Stimulated activated CD4-positive, alpha-beta T cell treated with anti-CD3 and anti-CD28 coated beads, Interleukin-2, amount 100 ng/mL, for 48 hours (primary cell): ENCODE data around the gene GNL3.
"Not testable (repeated sequence)": the region's sequence is repeated elsewhere in the genome, so short reads cannot be mapped to it uniquely, and the experiment has no call there.

ENCODE experiments used
- DNase-seq, 2 donors: peaks; one replicate each; pipeline ENCODE4 v3.0.0-alpha.2; 2020

GNL3 gene, protein sequence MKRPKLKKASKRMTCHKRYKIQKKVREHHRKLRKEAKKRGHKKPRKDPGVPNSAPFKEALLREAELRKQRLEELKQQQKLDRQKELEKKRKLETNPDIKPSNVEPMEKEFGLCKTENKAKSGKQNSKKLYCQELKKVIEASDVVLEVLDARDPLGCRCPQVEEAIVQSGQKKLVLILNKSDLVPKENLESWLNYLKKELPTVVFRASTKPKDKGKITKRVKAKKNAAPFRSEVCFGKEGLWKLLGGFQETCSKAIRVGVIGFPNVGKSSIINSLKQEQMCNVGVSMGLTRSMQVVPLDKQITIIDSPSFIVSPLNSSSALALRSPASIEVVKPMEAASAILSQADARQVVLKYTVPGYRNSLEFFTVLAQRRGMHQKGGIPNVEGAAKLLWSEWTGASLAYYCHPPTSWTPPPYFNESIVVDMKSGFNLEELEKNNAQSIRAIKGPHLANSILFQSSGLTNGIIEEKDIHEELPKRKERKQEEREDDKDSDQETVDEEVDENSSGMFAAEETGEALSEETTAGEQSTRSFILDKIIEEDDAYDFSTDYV

DNA sequence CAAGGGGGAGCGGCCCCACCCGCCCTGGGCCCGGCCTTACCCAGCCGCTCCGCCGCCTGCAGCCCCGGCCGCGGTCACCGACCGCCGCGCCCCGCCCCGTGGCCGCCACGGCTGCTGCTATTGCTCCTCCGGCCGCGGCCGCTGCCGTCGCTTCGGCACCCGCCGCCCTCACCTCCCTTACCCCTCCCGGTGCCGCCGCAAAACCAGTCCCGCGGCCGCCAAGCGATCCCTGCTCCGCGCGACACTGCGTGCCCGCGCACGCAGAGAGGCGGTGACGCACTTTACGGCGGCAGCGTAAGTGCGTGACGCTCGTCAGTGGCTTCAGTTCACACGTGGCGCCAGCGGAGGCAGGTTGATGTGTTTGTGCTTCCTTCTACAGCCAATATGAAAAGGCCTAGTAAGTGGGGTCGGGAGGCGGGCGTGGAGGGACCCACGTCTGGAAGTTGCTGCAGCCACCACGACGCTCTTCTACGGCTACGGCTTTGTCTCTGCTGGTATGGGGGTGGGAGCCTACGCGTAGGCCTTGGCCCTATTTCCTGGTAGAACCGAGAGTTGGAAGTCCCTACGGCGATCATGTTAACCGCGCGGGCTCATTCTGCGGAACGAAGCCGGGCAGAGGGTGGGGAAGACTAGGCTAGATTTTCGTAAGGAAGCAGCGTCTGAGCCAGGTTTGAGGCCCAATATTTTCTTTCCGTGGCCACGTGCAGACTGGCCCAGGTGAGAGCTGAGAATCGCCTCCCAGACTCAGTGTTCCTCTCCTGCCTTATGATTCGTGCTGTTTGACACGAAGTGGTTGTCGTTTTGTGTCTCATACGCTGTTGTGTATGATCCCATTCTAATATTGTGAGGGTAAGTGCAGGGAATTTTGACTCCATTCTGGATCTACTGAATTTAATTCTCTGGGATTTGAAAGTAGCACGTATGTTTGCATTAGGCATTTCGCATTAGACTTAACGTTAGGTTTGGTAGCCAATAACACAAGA is at the start of gene GNL3, which contains the start of gene PBRM1:
TSS of gene GNL3 (plus strand) at position 324 of the 983 bp plus-strand sequence. CDS start at position 385, 61 bp downstream.
TSS of gene PBRM1 (minus strand) at position 205 of the 983 bp plus-strand sequence.
- peak; percentile 87 to 89 for DNase-seq

DNA sequence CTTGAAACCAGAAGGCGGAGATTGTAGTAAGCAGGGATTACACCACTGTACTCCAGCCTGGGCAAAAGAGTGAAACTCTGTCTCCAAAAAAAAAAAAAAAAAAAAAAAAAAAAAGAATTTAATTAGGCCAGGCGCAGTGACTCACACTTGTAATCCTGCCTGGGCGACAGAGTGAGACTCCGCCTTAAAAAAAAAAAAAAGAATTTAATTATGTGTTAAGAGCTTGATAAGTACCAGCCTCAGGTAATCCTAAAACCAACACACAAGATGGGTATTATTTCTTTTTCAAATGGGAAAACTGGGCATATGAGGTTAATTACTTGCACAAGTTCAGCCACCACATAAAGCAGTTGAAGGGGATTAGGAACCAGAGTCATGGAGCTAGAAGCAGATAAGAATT is 49.2 kb upstream of the GNL3 start:
- no peak for DNase-seq

DNA sequence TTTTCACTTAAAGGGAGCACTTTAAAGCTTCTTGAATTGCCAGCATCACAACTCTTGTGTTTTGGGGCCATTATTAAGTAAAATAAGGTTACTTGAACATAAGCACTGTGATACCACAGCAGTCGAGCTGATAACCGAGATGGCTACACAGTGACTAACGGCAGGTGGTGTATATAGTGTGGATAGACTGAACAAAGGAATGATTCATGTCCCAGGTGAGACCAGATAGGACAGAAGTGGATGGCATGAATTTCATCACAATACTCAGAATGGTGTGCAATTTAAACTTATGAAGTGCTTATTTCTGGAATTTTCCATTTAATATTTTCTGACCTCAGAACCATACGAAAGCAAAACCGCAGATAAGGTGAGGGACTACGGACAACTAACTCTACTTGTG is 40.3 kb upstream of the GNL3 start:
- no peak for DNase-seq

DNA sequence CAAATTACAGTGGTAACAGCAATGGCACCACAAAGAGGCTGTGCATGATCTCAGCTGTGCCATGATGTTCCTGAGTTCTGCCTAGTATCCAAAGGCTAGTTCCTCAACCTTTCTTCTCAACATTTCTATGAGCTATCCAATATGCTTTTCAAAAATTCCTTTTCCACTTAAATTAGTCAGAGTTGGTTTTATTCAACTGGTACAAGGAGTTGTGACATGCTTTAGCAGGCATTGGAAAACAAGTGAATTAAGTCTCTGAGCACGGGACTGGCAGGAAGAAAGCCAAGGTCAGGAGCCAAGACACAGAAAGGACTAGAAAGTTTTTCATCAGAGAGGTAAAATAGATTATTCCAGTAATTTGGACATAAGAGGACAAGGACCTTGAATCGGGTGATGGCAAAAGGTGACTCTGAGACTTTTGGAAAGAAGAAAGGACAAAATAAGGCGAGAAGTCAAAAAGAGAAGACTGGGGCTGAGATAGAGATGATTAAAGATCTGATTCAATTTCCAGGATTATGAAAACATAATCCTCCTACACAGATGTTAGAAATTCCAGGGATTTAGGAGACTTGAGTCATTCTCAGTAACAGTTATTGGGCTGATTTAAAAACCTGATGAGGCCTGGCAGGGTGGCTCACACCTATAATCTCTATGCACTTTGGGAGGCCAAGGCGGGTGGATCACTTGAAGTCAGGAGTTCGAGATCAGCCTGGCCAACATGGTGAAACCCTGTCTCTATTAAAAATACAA is 36.2 kb upstream of the GNL3 start:
- DNase-seq: no peak

DNA sequence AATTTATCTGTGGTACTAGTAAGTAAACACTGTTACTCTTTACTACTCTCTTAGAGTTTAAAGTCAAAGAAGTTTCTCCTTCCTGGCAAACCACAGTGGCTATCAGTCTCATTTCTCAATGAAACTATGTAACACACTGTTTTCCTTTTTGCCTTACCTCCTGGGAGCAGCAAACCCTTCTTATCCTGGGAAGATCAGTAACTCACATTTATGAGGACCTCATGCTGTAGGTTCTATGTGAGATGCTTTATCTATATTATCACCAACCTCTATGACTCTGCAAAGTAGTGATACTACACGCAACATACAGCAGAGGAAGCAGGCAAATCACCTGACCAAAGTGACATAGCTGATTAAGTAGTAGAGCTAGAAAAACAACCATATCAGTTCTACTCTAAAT is 35.4 kb upstream of the GNL3 start:
- no peak for DNase-seq

DNA sequence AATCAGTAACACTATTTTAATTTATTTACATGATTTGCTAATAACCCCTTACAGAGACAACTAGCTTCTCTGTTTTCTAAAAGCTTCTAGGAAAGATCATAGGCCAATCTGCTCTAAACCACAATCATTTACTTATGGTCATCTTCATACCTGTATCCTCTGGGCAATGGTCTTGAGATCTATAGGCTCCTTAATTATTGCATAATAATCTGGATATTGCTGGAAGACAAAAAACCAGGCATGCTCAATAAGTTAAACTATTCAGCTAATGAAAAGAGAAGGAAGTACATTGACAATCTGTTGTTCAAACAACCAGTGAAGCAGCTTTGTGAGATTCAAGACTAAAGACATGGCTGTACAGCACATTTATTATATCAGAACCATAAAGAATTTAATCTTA is 34.2 kb upstream of the GNL3 start:
- DNase-seq: no peak

DNA sequence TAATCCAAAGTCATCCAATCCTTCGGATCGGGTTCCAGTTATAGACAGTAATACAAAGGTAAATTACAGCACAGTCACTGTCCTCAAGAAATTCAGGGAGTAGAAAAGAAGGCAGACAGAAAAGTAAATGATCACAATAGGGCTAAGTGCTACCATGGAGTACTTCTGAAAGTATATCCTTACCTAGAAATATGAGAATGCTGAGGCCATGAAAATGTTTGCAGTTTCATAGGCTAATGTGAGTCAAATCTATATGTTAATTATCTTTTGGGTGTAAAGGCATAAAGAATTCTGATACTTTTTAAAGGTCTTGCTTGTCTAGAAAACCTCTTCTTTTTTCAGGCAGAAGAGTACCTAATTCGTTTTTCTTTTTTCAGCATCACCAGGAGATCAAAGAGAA is 29.9 kb upstream of the GNL3 start:
- DNase-seq: no peak

DNA sequence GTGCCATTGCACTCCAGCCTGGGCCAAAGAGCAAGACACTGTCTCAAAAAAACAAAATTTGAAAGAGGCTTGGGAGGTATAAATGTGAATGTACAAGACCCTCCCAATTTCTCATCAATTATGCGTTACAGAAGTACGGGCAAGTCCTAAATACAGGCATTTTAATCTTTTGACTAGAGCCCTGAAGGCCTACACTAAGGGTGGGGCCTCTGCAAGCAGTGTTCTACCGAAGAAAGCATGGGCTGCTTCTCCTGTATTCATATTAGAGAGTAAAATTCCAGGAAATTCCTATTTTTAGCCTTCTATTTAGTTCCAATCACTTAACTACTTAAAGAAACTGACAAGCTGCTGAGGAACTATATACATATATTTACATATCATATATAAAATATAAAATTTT is 25.8 kb upstream of the GNL3 start:
- no peak for DNase-seq

DNA sequence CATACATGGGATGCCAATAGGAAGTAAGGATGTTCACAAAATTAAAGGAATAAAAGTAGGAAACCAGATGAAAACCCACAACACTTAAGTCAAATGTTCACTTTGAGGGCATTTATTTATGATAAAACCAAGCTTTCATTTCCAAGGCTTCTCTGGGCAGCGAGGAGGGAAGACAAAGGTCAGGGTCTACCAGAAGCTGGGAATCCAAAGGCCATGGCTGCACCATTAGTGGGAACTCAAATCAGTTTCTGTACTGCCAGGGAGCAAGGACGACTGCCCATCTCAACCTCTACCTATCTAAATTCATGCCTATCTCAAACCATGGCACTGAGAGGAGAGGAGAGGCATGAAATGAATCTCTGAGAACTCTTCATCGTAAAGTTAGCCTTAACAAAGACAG is 22.7 kb upstream of the GNL3 start:
- DNase-seq: no peak

DNA sequence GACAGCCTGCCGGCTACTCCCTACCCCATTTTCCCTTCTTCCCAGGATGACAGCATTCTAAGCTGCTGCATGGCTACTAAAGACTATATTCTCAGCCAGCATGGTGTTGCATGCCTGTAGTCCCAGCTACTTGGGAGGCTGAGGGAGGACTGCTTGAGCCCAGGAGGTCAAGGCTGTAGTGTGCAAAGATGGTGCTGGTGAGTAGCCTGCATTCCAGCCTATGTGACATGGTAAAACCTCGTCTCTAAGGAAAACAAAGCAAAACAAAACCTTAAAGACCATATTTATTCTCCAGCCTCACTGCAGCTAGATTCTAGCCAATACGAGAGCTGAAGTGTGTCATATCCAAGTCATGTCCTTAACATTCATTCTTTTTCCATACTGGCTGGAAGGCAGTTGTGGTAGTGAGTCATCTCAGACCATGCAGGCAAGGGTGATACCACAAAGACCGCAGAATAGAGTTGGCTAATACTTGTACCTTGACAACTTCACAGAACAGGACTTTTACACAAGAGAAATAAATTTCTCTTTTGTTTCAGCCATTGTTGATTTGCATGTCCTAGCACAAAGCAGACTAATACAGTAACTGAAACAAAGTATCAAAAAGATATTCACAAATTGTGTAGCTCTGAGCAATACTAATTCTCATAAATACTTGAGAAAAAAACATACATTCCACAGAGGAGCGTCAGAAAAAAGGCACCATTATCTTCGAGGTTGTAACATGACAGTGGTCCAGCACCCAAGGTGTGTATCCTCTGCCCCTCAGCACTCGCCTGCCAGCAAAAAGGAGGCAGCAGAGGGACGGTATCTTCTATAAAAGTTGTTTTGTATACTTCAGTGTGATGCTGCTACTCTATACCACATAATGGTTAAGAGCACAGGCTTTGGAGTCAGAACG is 15.0 kb upstream of the GNL3 start:
- DNase-seq: peak; percentile 14 to 30

DNA sequence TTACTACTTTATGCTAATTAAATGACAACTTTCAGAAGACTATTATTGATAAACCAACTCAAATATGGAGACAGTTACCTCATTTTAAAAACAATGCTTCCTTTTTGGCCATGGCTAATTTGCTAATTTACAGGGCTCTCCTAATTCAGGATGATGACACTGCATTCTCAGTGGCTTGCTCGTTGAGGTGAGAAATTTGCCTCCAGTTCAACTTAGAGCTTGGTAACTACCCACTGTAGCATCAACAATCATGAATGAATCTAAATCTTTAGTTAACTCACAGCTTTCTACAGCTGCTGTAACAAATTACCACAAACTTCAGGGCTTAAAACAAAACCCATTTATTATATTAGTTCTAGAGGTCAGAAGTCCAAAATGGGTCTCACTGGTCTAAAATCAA is 14.2 kb upstream of the GNL3 start:
- no peak for DNase-seq

DNA sequence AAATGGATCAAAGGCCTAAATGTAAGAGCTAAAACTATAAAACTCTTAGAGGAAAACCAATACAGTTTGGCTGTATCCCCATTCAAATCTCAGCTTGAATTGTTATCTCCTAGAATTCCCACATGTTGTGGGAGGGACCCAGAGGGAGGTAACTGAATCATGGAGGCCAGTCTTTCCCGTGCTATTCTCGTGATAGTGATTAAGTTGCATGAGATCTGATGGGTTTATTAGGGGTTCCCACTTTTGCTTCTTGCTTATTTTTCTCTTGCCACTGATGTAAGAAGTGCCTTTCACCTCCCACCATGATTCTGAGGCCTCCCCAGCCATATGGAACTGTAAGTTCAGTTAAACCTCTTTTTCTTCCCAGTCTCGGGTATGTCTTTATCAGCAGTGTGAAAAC is 9.6 kb upstream of the GNL3 start:
- DNase-seq: not testable (repeated sequence)

DNA sequence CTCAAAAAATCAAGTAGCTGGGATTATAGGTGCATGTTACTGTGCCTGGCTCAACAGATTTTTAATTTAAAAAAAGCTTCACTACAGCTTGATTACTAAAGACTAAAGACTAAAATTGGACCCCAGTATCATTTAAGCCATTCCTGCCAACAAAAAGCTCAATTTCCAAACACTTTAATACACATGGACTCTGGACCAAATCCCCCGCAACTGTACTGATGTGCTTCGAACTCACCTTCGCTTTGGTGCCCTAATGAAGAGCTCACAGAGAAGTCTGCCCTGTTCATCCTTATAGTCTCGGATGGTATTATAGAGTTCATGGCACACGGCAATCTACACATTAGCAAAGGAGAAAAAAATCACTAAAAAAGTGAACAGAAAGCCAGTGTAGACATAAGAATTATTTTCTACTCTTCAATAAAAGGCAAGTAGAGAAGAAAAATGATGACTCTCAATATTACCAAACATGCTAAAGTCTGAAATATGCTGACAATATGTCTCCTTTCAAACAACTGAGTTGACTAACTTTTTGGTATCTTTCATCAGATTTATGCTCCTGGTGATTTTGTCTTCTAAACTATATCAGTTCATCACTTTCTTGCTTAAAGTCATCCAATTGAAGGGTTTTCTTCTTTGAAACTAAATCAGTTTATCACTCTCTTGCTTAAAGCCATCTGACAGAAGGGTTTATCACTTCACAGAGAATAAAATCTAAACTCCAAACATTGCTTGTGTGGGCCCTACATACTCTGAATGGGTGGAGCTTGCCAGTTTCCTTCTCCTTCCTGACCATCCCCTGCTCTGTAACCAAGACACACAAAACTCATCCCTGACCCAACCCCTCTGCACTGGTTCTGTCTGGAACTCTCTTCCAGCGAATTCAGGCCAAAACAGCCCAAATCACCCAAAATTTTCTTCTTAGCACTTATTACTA is 7.3 kb upstream of the GNL3 start:
- no peak for DNase-seq

DNA sequence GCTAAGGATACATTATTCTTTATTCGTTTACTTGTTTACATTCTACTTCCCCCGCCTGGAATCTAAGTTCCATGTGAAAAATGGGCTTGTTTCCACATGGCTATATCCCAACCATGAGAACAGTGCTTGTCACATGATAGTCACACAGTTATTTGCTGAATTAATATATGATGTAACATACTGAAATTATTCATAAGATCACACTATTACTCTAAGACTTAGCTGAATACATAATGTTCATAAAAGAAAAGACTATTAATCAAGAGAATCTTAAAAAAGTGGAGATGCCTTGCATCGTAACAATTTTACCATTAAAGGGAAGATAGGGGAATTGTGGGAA is 6.7 kb upstream of the GNL3 start:
- no peak for DNase-seq

DNA sequence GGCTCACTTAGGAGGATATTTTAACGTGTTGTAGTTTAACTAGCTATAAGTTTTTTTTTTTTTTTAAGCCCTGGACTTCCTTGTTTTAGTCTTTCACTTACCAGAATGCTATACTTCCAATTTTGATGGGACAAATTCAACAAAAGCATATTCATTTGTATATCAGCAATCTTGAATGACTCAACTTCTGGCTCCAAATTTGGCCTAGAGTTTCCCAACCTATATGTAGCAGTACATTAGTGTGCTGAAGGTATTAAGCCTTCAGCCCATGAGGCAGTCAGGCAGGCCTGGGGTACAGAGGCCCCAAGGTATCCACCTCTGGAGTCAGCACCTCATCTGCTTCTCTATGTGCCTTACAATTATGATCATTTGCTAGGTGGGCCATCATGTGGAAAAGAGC is 6.0 kb upstream of the GNL3 start:
- DNase-seq: no peak

DNA sequence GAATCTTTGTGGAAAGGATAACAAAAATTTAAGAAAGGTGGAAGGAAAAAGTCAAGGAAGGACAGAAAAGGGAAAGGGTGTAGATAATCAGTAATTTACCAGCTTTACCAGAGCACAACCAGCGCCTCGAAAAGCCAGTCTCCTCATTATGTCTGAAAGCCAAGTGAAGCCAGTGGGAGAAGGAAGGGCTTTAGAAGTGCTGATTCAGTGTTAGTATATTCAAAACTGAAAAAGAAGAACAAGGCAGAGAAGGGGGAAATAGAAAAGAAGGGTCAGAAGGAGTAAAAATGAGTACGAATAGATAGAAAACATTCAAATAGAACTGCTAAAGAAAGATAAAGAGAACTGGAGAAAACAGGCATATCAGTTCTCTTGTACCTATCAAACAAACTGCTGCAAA is 4.2 kb upstream of the GNL3 start:
- no peak for DNase-seq

DNA sequence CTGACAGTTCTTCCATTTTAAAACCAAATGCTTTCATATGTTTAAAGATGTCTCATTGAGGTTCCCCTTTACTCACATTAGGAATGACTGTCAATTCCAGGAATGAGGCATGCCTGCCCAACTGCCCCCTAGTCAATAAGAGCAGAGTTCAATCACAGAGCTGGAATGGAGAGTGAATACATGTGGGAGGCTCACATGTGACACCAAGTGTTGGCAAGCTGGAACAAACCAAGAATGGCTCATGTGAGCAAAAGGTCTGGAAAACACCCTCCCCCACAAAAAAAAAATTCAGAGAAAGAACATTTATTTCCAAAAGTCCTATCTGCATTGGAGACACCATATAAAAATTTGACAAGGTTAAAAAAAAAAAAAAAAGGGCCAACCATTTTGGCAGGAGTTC is 3.8 kb upstream of the GNL3 start:
- DNase-seq: peak in 1 of 2 donors; percentile 32

DNA sequence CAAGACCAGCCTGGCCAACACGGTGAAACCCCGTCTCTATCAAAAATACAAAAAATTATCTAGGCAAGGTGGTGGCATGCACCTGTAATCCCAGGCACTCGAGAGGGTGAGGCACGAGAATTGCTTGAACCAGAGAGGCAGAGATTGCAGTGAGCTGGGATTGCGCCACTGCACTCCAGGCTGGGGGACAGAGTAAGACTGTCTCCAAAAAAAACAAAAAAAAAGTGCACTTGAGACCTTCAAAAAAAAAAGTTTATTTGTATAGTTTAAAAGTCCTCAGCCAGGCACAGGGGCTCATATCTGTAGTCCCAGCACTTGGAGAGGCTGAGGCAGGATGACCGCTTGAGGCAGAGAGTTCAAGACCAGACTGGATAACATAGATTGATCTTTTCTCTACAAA is 2.2 kb upstream of the GNL3 start:
- no peak for DNase-seq

DNA sequence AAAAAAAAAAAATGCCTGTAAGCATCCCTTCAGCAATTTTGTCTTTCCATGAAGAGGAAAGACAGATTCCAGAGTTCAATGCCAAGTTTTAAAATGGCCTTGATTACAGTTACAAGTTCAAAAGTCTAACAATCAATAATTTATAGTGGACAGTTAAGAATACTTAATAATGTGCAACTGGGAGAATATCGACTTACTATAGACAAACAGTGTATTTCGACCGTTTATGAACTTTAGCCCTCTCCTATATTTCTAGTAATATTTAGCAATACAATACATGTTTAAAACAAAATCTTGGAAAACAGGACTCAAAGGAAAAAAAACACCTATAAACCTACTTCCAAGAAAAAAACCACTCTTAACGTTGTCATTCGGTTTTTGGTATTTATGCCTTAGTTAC is 1.6 kb upstream of the GNL3 start:
- DNase-seq: no peak

DNA sequence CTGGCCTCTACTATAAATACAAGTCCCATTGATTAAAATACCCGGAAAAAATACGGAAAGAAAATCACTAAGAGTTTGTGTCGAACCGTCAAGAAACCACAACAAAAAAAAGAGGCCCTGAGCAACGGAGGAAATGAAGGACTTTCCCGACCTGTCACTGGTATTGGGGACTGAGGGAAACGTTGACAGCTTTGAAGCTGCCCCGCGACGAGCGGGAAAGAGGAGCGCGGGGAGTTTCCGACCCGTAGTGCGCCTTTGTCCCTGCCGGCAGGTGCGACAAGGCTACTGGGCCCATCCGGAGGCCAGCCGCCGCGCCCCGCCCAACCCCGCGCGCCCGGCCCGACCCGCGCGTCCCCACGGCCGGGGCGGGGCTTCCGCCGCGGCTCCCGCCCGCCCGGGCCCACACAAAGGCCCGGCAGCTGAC is 535 bp upstream of the GNL3 start:
- peak; percentile 76 for DNase-seq

DNA sequence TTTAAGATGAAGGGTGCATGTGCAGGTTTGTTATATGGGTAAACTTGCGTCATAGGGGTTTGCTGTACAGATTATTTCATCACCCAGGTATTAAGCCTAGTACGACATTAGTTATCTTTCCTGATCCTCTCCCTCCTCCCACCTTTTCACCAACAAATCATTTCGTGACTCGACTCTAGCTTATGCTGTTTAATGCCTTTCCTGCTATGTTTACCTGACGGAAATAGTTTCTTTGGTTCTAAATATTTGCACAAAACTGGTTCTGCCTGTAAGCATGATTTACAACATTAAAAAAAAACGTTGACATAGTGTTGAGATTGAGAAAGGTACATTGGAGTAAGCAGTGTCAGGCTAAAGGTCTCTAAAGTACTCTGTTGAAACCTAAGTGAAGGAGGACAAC is 2.4 kb downstream of the GNL3 start:
- DNase-seq: no peak
